ENCODE measurements around the gene OR5I1.

DNA sequence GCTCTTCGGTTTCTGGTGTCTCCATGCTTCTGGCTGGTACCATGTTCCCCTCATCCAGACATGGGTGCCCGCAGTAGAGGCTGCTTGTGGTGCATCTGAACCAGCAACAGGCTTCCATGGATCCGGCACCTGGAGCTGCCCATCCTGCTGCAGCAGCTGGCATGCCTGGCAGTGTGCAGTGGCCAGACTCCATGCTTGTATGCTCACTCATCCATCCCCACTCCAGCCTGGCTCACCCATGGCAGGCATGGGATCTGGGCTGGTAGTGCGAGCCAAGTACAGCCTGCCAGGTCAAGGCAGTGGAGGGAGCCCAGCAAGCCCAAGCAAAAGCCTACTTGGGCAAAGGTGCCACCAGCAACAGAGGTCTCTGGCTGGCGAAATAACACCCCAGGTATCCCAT lies 15.7 kb downstream of the OR5I1 start:
- no peak for TF ChIP-seq POLR2A (IDR thresholded peaks at IDR 0.05)
- TF ChIP-seq, protein P1, sequence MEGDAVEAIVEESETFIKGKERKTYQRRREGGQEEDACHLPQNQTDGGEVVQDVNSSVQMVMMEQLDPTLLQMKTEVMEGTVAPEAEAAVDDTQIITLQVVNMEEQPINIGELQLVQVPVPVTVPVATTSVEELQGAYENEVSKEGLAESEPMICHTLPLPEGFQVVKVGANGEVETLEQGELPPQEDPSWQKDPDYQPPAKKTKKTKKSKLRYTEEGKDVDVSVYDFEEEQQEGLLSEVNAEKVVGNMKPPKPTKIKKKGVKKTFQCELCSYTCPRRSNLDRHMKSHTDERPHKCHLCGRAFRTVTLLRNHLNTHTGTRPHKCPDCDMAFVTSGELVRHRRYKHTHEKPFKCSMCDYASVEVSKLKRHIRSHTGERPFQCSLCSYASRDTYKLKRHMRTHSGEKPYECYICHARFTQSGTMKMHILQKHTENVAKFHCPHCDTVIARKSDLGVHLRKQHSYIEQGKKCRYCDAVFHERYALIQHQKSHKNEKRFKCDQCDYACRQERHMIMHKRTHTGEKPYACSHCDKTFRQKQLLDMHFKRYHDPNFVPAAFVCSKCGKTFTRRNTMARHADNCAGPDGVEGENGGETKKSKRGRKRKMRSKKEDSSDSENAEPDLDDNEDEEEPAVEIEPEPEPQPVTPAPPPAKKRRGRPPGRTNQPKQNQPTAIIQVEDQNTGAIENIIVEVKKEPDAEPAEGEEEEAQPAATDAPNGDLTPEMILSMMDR (IDR thresholded peaks at IDR 0.05) = no peak
